Urinary bladder (tissue), 4 donors: Measurements from ENCODE around the gene TLL1. TPM values are rescaled to one million over a fixed set of nuclear protein-coding genes. Genes with fewer than 3 reads are reported as not detected.

Experiments
- DNase-seq: peaks from one replicate; pipeline ENCODE4 v3.0.0-alpha.2; 2015; ENCODE audit errors: extremely low spot score
- H3K27ac ChIP-seq: one replicate; pipeline ENCODE4 v1.5.1; 2013; ENCODE audit warnings: low read depth, mild to moderate bottlenecking, moderate library complexity
- H3K36me3 ChIP-seq: one replicate; pipeline ENCODE4 v1.6.1; 2013; ENCODE audit warnings: mild to moderate bottlenecking, moderate library complexity; ENCODE audit not compliant: insufficient read depth
- H3K4me1 ChIP-seq: one replicate; pipeline ENCODE4 v1.6.1; 2013; ENCODE audit warnings: mild to moderate bottlenecking, moderate library complexity; ENCODE audit not compliant: insufficient read depth
- H3K4me3 ChIP-seq: one replicate; pipeline ENCODE4 v1.5.1; 2013; ENCODE audit warnings: low read depth, low read length
- WGBS: extraction: QIAGEN DNeasy Blood & Tissue Kit; methylation state at CpG from one replicate; pipeline ENCODE4 v1.1.7; 2013; 5-methylcytosine and 5-hydroxymethylcytosine counted together
- polyA plus RNA-seq: library from polyadenylated mRNA; stranded (reverse); fragments of 200-250 nt; gene quantifications from one replicate; pipeline ENCODE4 v1.2.3, GENCODE V29; 2013
- total RNA-seq: library from RNA; depleted of rRNA; stranded (reverse); fragments of >200 nt; gene quantifications from one replicate; pipeline ENCODE4 v1.2.3, GENCODE V29; 2014
- donor health status: healthy with polysubstance abuse.
- donor health status: healthy.

Gene TLL1
- total and polyA plus RNA-seq, 2 donors: 2.4 to 7.6 TPM

- Histone ChIP-seq H3K27ac (no peak overlapping the region), H3K4me3 (no peak overlapping the region), H3K36me3 (no peaks in the 10 kb centered on the region), H3K4me1 (no peaks in the 10 kb centered on the region)
- no peak for DNase-seq
- 77% methylated on average over 1 of the region's 1 CpG for WGBS
These were observed 194.9 kb downstream of the TLL1 start for GRCh38 chr4:166067915-166068314.

- H3K27ac ChIP-seq: no peak overlapping the region
- DNase-seq: no peak
- WGBS: 91% methylated on average over 6 of the region's 6 CpGs
- no peaks in the 10 kb centered on the region for H3K4me1 ChIP-seq
- no peak overlapping the region for H3K4me3 ChIP-seq
- H3K36me3 ChIP-seq: no peaks in the 10 kb centered on the region
These were observed 200.7 kb downstream of the TLL1 start for GRCh38 chr4:166073783-166074182.

GRCh38 chr4:166075599-166075998 lies 202.6 kb downstream of the TLL1 start:
- no peaks in the 10 kb centered on the region for H3K4me1 ChIP-seq
- no peak for DNase-seq
- H3K36me3 ChIP-seq: no peaks in the 10 kb centered on the region
- 32% methylated on average over 1 of the region's 1 CpG for WGBS
- H3K27ac ChIP-seq: no peak overlapping the region
- no peak overlapping the region for H3K4me3 ChIP-seq

DNA sequence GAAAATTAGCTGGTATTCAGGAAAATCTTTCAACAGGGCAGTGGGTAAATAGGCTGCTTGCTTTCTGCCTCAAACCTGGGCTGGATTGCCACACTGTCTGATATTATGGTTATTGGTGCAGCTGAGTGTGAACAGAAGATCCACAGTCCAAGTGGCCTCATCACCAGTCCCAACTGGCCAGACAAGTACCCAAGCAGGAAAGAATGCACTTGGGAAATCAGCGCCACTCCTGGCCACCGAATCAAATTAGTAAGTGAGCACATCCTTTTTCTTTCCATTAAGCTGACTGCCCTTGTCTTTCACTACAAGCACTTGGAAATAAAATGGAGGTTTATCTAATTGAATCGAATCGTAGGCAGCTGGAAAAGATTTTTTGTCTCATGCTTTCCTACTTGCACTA lies 204.7 kb downstream of the TLL1 start:
- 90% methylated on average over 4 of the region's 4 CpGs for WGBS
- no peaks in the 10 kb centered on the region for H3K4me1 ChIP-seq

GRCh38 chr4:166078383-166078782 lies 205.3 kb downstream of the TLL1 start:
- Histone ChIP-seq H3K27ac (no peak overlapping the region), H3K4me3 (no peak overlapping the region), H3K36me3 (no peaks in the 10 kb centered on the region), H3K4me1 (no peaks in the 10 kb centered on the region)
- 91% methylated on average over 3 of the region's 3 CpGs for WGBS
- no peak for DNase-seq

More for the DNA sequence above, 204.7 kb downstream of the TLL1 start:
- Histone ChIP-seq H3K27ac (no peak overlapping the region), H3K36me3 (no peaks in the 10 kb centered on the region), H3K4me3 (no peak overlapping the region)
- no peak for DNase-seq

- no peak for DNase-seq
- Histone ChIP-seq H3K4me1 (no peaks in the 10 kb centered on the region), H3K4me3 (no peak overlapping the region), H3K36me3 (no peaks in the 10 kb centered on the region), H3K27ac (no peak overlapping the region)
- WGBS: 94% methylated on average over 2 of the region's 2 CpGs
These were observed 205.9 kb downstream of the TLL1 start for GRCh38 chr4:166078955-166079354.

GRCh38 chr4:166087569-166087968 lies 214.5 kb downstream of the TLL1 start:
- no peak for DNase-seq
- Histone ChIP-seq H3K36me3 (no peaks in the 10 kb centered on the region), H3K4me1 (no peaks in the 10 kb centered on the region), H3K4me3 (no peak overlapping the region), H3K27ac (no peak overlapping the region)
- WGBS: 72% methylated on average over 2 of the region's 2 CpGs

- no peak for DNase-seq
- Histone ChIP-seq H3K4me3 (no peak overlapping the region), H3K27ac (no peak overlapping the region), H3K36me3 (no peaks in the 10 kb centered on the region), H3K4me1 (no peaks in the 10 kb centered on the region)
- WGBS: 60% methylated on average over 4 of the region's 4 CpGs
These were observed 215.5 kb downstream of the TLL1 start for GRCh38 chr4:166088576-166088975.

GRCh38 chr4:166091146-166091545 lies 218.1 kb downstream of the TLL1 start:
- WGBS: 69% methylated on average over 3 of the region's 3 CpGs

DNA sequence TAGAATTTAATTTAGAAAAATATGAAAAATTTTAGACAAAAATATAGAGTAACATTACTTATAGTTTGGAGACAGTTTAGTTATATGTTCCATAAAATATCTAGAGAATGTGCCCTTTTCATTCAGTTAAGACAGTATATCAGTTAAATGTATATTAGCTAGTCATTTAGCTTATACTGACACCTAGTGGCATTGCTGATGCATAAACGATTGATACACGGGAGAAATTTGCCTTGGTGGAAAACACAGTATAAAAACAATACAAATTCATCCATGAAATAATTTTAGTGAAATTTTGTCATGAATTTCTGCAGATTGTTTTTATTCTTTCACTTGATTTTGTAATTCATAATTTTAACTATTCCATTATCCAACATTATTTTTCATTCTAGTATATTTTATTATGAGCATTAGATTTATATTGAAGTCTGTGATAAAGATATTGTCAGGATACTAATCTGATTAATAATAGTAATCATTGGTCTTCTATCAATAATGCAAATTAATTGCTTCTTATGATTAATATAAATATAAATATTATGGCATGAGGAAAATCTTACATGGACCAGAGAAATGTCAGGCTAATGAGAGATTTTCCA lies 219.0 kb downstream of the TLL1 start:
- H3K4me1 ChIP-seq: no peaks in the 10 kb centered on the region
- no peak overlapping the region for H3K4me3 ChIP-seq
- H3K36me3 ChIP-seq: no peaks in the 10 kb centered on the region
- DNase-seq: no peak
- H3K27ac ChIP-seq: no peak overlapping the region
- WGBS: 0% methylated on average over 2 of the region's 2 CpGs

More at GRCh38 chr4:166091146-166091545, 218.1 kb downstream of the TLL1 start:
- Histone ChIP-seq H3K4me3 (no peak overlapping the region), H3K36me3 (no peaks in the 10 kb centered on the region), H3K27ac (no peak overlapping the region), H3K4me1 (no peaks in the 10 kb centered on the region)
- no peak for DNase-seq

DNA sequence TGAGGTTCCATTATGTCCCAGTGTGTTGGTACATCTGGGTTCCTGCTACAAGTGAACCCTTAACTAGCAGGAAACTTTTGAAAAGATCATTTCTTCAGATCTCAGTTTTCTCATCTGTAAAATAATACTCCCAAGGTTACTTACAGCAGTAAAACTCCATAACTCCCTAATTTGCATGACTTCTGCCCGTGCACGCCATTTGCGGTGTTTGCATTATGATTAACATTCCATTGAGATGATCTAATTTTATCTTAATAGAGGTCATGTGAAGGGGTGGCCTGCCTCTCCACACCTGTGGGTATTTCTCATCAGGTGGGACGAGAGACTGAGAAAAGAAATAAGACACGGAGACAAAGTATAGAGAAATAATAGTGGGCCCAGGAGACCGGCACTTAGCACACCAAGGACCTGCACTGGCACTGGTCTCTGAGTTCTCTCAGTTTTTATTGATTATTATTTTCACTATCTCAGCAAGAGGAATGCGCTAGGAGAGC lies 219.8 kb downstream of the TLL1 start:
- no peak overlapping the region for H3K27ac ChIP-seq
- 71% methylated on average over 7 of the region's 7 CpGs for WGBS
- DNase-seq: no peak
- no peaks in the 10 kb centered on the region for H3K4me1 ChIP-seq
- H3K4me3 ChIP-seq: no peak overlapping the region
- no peaks in the 10 kb centered on the region for H3K36me3 ChIP-seq

DNA sequence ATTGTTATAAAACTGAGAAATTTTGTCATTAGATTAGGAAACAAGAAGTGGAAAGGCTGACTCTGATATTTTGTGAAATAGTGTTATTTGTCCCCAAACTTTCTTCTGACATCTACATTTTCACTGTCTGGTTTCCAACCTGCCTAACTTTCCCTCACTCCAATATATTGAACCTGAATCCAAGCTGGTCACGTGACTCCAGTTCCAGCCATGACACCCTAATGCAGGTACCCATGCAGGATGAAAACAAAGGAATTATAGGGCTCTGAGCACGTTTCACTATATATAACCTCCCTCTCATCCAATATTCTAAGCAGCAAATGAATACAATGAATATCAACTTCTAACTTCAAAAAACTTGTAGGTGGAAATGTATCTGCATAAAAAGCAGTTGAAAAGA lies 231.6 kb downstream of the TLL1 start:
- Histone ChIP-seq H3K36me3 (no peaks in the 10 kb centered on the region), H3K4me3 (no peak overlapping the region), H3K4me1 (no peaks in the 10 kb centered on the region), H3K27ac (no peak overlapping the region)
- 60% methylated on average over 2 of the region's 2 CpGs for WGBS
- no peak for DNase-seq

GRCh38 chr4:166121897-166122296 lies 248.9 kb downstream of the TLL1 start:
- H3K4me1 ChIP-seq: no peaks in the 10 kb centered on the region
- H3K36me3 ChIP-seq: no peaks in the 10 kb centered on the region
- H3K27ac ChIP-seq: no peak overlapping the region
- H3K4me3 ChIP-seq: no peak overlapping the region
- WGBS: 39% methylated on average over 3 of the region's 3 CpGs
- no peak for DNase-seq

GRCh38 chr4:166123546-166123945 lies 250.5 kb downstream of the TLL1 start:
- Histone ChIP-seq H3K27ac (no peak overlapping the region), H3K4me1 (no peaks in the 10 kb centered on the region), H3K36me3 (no peaks in the 10 kb centered on the region), H3K4me3 (no peak overlapping the region)
- DNase-seq: no peak

DNA sequence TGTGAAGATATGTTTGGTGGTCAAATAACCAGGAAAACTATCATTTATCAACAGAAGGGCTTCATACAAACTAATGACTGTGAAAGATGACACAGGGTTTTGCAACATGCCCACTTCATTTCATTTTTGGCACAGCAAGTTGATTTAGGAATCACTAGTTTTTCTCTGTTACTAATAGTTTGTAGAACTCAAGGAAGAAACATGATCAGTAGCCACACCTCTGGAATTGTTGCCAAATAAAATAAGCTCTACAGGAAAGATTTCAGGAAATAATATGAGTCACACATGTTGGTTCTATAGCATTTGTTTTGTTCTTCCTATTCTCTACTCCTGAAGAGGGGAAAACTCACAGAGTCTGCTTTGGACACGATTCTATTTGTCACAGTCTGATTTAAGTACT lies 255.4 kb downstream of the TLL1 start:
- 44% methylated on average over 1 of the region's 1 CpG for WGBS
- Histone ChIP-seq H3K36me3 (no peaks in the 10 kb centered on the region), H3K27ac (no peak overlapping the region), H3K4me3 (no peak overlapping the region), H3K4me1 (no peaks in the 10 kb centered on the region)
- DNase-seq: no peak
